ENCODE results near the gene APPL2.
A peak's percentile ranks its signal among the peaks of the same experiment; 100 is the strongest.
"Not testable (repeated sequence)": the region's sequence is repeated elsewhere in the genome, so short reads cannot be mapped to it uniquely, and the experiment has no call there.

APPL2 gene

DNA sequence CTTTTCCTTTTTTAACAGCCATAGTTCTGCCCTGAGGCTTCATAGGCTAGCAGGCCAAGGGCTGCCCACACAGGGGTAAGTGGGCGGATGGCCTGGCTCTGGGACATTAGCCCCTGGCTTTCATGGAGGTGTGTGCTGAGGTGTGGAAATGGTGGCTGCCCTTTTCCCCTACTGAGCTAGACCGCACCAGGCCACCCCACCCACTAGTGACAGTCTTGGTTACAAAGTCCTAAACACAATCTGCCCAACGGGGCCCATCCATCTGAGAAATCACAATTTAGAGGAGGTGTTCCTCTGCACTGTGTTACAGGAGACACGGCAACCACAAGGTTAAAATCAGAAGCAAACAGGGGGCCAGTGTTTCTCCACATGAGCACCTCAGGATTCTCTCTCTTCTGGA is 35.6 kb downstream of the APPL2 start:
- no peak for DNase-seq (ENCODE audit: low read depth)
- H3K4me3 ChIP-seq (ENCODE audit: low read length): no peak overlapping the region
- TF ChIP-seq, protein P1, sequence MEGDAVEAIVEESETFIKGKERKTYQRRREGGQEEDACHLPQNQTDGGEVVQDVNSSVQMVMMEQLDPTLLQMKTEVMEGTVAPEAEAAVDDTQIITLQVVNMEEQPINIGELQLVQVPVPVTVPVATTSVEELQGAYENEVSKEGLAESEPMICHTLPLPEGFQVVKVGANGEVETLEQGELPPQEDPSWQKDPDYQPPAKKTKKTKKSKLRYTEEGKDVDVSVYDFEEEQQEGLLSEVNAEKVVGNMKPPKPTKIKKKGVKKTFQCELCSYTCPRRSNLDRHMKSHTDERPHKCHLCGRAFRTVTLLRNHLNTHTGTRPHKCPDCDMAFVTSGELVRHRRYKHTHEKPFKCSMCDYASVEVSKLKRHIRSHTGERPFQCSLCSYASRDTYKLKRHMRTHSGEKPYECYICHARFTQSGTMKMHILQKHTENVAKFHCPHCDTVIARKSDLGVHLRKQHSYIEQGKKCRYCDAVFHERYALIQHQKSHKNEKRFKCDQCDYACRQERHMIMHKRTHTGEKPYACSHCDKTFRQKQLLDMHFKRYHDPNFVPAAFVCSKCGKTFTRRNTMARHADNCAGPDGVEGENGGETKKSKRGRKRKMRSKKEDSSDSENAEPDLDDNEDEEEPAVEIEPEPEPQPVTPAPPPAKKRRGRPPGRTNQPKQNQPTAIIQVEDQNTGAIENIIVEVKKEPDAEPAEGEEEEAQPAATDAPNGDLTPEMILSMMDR (IDR thresholded peaks at IDR 0.05; ENCODE audit: insufficient read depth, low read depth, low read length, missing control alignments): no peak

DNA sequence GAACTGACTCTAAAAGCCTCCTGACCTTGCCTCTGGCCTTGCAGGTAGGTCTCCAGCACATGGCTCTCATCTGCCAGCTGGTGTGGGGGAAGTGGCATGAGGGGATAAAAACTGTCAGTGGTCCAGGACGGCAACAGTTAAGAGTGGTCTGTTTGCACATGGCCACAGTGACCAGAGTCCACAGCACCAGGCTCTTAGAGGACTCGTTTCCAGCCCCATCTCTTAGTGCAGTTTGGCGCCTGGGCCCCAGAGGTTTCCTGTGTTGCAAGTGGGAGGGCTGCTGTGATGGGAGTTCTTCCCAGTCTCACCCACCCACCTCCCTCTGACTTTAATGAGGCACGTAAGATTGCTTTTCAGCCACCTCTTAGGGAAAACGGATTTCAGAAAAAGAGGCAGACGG is 37.0 kb downstream of the APPL2 start:
- no peak for DNase-seq (ENCODE audit: low read depth)
- H3K4me3 ChIP-seq (ENCODE audit: low read length): no peak overlapping the region
- TF ChIP-seq, protein P1 (IDR thresholded peaks at IDR 0.05; ENCODE audit: insufficient read depth, low read depth, low read length, missing control alignments): no peak

DNA sequence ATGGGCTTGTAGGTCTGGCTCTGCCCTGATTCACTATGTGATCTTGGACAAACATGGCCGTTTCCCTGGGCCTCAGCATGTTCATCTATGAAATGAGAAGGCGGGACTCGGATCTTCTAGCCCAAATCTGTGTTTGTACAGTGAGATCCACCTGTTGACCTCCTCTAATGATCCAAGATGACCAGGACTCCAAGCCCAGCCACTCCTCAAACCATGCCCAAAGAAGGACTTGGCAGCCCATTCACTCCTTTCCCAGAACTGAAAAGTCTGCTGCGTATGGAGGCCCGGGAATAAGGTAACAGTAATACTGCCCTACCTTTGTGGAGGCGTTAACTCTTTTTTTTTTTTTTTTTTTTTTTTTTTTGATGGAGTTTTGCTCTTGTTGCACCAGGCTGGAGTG is 39.9 kb downstream of the APPL2 start:
- TF ChIP-seq, protein P1 (IDR thresholded peaks at IDR 0.05; ENCODE audit: insufficient read depth, low read depth, low read length, missing control alignments): no peak
- no peak for DNase-seq (ENCODE audit: low read depth)
- H3K4me3 ChIP-seq (ENCODE audit: low read length): no peak overlapping the region

DNA sequence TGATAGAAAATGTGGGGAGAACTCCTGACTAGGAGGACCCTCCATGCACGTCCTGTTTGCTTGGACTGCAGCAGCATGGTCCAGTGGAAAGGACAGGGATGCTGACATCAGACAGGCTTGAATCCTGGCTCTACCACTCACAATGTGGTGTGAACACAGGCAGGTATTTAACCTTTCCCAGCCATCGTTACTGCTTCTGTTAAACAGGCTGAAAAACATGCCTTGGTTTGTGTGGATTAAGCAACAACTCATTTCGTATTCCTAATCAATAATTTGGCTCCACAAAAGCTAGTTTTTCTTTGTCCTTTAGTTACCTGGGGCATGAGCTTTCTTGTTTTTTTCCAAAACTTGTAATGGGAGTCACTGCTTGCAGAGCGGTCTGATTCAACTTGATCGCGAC is 41.0 kb downstream of the APPL2 start:
- TF ChIP-seq, protein P1 (IDR thresholded peaks at IDR 0.05; ENCODE audit: insufficient read depth, low read depth, low read length, missing control alignments): no peak
- no peak for DNase-seq (ENCODE audit: low read depth)
- H3K4me3 ChIP-seq (ENCODE audit: low read length): no peak overlapping the region

DNA sequence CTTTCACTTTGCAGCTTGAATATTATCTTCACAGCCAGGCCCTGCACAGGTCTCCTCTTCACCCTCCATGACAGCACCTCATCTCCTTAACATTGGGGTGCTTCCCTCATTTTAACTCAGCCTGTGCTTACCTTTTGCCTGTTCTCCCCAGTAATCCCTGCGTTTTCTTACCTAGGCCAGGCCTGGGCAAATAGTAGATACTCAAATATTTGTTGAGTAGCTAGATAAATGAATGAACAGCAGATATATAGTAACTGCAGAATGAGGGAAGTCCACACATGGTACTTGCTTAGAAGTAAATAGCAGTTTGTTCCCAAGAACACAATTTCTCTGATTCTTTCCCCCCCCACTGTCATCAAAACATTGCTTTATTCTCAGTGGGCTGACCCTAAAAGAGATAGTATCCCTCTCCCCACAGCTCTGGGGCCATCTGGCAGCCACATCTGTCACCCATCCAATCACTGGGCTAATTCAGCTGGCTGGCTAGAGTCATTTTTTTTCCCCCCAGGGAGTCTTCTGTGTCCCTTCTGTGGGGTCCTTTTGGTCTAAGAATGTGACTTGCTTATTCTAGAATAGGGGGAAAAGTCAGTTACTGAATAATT is 43.2 kb downstream of the APPL2 start:
- no peak overlapping the region for H3K4me3 ChIP-seq (ENCODE audit: low read length)
- DNase-seq (ENCODE audit: low read depth): no peak
- TF ChIP-seq, protein P1 (IDR thresholded peaks at IDR 0.05; ENCODE audit: insufficient read depth, low read depth, low read length, missing control alignments): no peak

DNA sequence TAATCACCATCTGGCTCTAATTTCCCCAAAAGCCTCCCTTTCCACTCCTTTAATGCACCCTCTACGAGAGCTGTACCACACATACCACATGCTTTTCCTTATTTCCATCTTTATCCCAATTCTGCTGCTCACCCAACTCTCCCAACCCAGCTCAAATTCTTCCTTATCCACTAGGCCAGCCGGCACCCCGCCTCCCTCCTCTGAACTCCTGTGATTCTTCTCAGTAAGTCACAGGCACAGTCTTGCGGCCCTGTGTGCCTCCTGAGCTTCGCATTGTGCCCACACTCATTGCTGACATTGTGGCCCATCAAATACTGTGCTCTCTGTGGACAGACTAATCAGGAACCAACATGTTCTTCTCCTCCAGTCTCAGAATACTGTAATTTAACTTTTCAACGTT is 45.4 kb downstream of the APPL2 start:
- no peak overlapping the region for H3K4me3 ChIP-seq (ENCODE audit: low read length)
- TF ChIP-seq, protein P1 (IDR thresholded peaks at IDR 0.05; ENCODE audit: insufficient read depth, low read depth, low read length, missing control alignments): no peak

DNA sequence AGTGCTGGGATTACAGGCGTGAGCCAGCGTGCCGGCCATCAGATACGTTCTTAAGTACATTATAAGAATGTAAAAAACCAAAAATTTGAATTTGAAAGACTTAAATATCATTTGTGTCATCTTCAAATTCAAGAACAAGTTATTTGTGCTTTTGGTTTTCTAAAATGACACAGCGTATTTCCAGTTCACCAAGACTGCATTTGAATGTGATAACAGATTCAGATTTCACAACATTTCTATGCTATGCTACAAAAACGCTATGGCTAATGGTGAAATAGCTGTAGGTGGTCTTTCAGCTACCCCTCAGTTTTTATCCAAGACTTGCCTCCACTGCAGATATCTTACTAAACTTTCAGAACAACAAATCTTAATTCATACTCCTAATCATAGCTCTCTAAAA is 46.7 kb downstream of the APPL2 start:
- TF ChIP-seq, protein P1 (IDR thresholded peaks at IDR 0.05; ENCODE audit: insufficient read depth, low read depth, low read length, missing control alignments): no peak
- no peak overlapping the region for H3K4me3 ChIP-seq (ENCODE audit: low read length)

More for the DNA sequence above, 45.4 kb downstream of the APPL2 start:
- no peak for DNase-seq (ENCODE audit: low read depth)

DNA sequence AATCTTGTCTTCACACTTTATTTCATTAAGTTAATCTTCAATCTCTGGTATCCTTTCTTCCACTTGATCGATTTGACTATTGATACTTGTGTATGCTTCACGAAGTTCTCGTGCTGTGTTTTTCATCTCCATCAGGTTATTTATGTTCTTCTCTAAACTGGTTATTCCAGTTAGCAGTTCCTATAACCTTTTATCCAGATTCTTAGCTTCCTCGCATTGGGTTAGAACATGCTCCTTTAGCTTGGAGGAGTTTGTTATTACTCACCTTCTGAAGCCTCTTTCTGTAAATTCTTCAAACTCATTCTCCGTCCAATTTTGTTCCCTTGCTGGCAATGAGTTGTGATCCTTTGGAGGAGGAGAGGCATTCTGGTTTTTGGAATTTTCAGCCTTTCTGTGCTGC is 52.0 kb downstream of the APPL2 start:
- H3K4me3 ChIP-seq (ENCODE audit: low read length): not testable (repeated sequence)
- peak; percentile 18 for DNase-seq (ENCODE audit: low read depth)

More for the DNA sequence above, 46.7 kb downstream of the APPL2 start:
- no peak for DNase-seq (ENCODE audit: low read depth)

DNA sequence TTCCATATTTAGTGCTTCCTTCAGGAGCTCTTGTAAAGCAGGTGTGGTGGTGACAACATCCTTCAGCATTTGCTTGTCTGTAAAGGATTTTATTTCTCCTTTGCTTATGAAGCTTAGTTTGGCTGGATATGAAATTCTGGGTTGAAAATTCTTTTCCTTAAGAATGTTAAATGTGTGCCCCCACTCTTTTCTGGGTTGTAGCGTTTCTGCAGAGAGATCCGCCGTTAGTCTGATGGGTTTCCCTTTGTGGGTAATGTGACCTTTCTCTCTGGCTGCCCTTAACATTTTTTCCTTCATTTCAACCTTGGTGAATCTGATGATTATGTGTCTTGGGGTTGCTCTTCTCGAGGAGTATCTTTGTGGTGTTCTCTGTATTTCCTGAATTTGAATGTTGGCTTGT is 52.6 kb downstream of the APPL2 start:
- H3K4me3 ChIP-seq (ENCODE audit: low read length); DNase-seq (ENCODE audit: low read depth): not testable (repeated sequence)

DNA sequence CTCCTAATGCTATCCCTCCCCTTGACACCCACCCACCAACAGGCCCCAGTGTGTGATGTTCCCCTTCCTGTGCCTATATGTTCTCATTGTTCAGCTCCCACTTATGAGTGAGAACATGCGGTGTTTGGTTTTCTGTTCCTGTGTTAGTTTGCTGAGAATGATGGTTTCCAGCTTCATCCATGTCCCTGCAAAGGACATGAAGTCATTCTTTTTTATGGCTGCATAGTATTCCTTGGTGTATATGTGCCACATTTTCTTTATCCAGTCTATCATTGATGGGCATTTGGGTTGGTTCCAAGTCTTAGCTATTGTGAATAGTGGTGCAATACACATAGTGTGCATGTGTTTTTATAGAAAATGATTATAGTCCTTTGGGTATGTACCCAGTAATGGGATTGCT is 56.9 kb downstream of the APPL2 start:
- not testable (repeated sequence) for H3K4me3 ChIP-seq (ENCODE audit: low read length); DNase-seq (ENCODE audit: low read depth)
